Tibial nerve (tissue), 4 donors: ENCODE data around the gene KIAA0753. TPM values are rescaled to one million over a fixed set of nuclear protein-coding genes. Genes with fewer than 3 reads are reported as not detected.

ENCODE experiments used
- DNase-seq, 2 donors: peaks; one replicate each; pipeline ENCODE4 v3.0.0-alpha.2; 2019; ENCODE audit warnings: low spot score in 2 of 2
- H3K27ac ChIP-seq, 4 donors: fragments of 200-600 bp; sonication (generic) in 3 of 4; one replicate each; pipeline ENCODE4 v1.5.1; 2017 to 2019; ENCODE audit warnings: mild to moderate bottlenecking in 1 of 4
- H3K27me3 ChIP-seq, 2 donors: fragments of 200-600 bp; sonication (generic) in 1 of 2; one replicate each; pipeline versions ENCODE4 v1.5.1 to v1.6.0; 2017 to 2019
- H3K36me3 ChIP-seq, 3 donors: fragments of 200-600 bp; sonication (generic); one replicate each; pipeline ENCODE4 v1.5.1; 2018 to 2019
- H3K4me1 ChIP-seq, 4 donors: fragments of 200-600 bp; sonication (generic) in 3 of 4; one replicate each; pipeline ENCODE4 v1.5.1; 2017 to 2019
- H3K4me3 ChIP-seq, 4 donors: fragments of 200-600 bp; sonication (generic) in 3 of 4; one replicate each; pipeline ENCODE4 v1.5.1; 2017 to 2019; ENCODE audit warnings: mild to moderate bottlenecking in 1 of 4, moderate library complexity in 1 of 4
- H3K9me3 ChIP-seq, 4 donors: fragments of 200-600 bp; sonication (generic) in 3 of 4; one replicate each; pipeline ENCODE4 v1.5.1; 2017 to 2019
- CTCF ChIP-seq, 5 experiments: fragments of 200-600 bp in 3 of 5; fragments of 450-650 bp in 2 of 5; sonication (generic) in 3 of 5; IDR thresholded peaks; one replicate each; pipeline ENCODE4 v1.5.1; 2016 to 2019; ENCODE audit warnings: antibody characterized with exemption in 5 of 5, mild to moderate bottlenecking in 3 of 5, moderate library complexity in 2 of 5
- EP300 ChIP-seq, 2 donors: sonication (generic); formaldehyde crosslinking; IDR thresholded peaks; one replicate each; pipeline ENCODE4 v1.6.1; 2017; ENCODE audit warnings: antibody characterized with exemption in 2 of 2, mild to moderate bottlenecking in 1 of 2
- POLR2A ChIP-seq, 2 donors: fragments of 450-650 bp; IDR thresholded peaks; one replicate each; pipeline ENCODE4 v1.6.1; 2017; ENCODE audit warnings: antibody characterized with exemption in 2 of 2, mild to moderate bottlenecking in 2 of 2, moderate library complexity in 2 of 2
- whole genome bisulfite sequencing, 2 donors: methylation state at CpG; one replicate each; pipeline ENCODE4 v1.1.5; 2018; 5-methylcytosine and 5-hydroxymethylcytosine counted together
- total RNA-seq, 4 donors: library from RNA; depleted of rRNA; stranded (reverse); fragments of >200 nt; gene quantifications; one replicate each; pipeline ENCODE4 v1.1.0, GENCODE V29; 2016

KIAA0753 gene
- total RNA-seq, 4 donors from 2014 or later: 14.1 to 24.0 (median 16.9) TPM

GRCh38 chr17:6679241-6679640 lies 38.7 kb upstream of the KIAA0753 start:
- Histone ChIP-seq H3K36me3 (no peaks in the 10 kb centered on the region), H3K4me1 (no peaks in the 10 kb centered on the region), H3K9me3 (no peaks in the 10 kb centered on the region), H3K27me3 (peaks cover 0 to 22% of the 10 kb centered on the region in 2 donors), H3K4me3 (no peak overlapping the region), H3K27ac (no peak overlapping the region)
- WGBS, 2 donors: 75 to 76% methylated on average over 6 of the region's 6 CpGs
- DNase-seq: no peak
- TF ChIP-seq EP300 (IDR thresholded peaks at IDR 0.05) (no peak), CTCF (IDR thresholded peaks at IDR 0.05) (no peak), POLR2A (IDR thresholded peaks at IDR 0.05) (no peak)

GRCh38 chr17:6677946-6678345 lies 37.4 kb upstream of the KIAA0753 start:
- WGBS, 2 donors: 71 to 74% methylated on average over 7 of the region's 7 CpGs
- no peak for DNase-seq
- no peak for TF ChIP-seq POLR2A (IDR thresholded peaks at IDR 0.05)
- no peak for TF ChIP-seq EP300 (IDR thresholded peaks at IDR 0.05)
- TF ChIP-seq CTCF (IDR thresholded peaks at IDR 0.05): no peak
- H3K4me1 ChIP-seq: no peaks in the 10 kb centered on the region
- no peaks in the 10 kb centered on the region for H3K36me3 ChIP-seq
- H3K4me3 ChIP-seq: no peak overlapping the region
- H3K27ac ChIP-seq: no peak overlapping the region
- no peaks in the 10 kb centered on the region for H3K9me3 ChIP-seq
- H3K27me3 ChIP-seq: peaks cover 0 to 22% of the 10 kb centered on the region in 2 donors

DNA sequence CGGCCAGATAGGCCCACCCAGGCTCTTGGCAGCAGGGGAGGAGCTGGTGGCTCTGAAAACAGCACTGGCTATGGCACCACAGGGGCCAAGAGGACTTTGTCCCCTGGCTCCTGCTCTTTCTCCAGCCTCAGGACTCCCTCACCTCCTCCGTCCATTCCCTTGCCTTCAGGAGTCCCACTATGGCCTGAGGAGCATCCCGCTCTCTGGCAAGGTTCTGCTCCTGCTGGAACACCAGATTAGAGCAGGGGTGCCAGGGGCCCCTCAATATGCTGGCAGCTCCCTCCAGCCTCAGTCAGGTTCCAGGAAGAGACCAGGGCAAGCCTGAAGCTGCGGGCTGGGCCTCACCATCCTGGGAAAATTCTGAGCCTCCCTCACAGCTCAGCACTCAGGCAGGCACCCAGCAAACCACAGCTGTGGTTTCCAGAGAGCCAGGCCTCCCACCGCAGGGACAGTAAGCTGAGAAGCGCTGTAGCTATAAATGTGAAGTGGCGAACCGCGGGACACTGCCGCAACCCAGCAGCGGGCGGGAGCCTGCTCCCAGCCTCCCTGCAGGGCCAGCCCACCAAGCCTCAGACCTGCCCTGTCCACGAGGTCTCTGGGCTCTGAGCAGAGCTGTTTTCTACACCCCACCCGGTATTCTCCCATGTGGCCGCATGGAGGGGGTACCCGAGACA lies 36.8 kb upstream of the KIAA0753 start:
- no peak for TF ChIP-seq POLR2A (IDR thresholded peaks at IDR 0.05)
- TF ChIP-seq CTCF (IDR thresholded peaks at IDR 0.05): no peak
- no peak for TF ChIP-seq EP300 (IDR thresholded peaks at IDR 0.05)
- no peak for DNase-seq
- no peaks in the 10 kb centered on the region for H3K4me1 ChIP-seq
- H3K27me3 ChIP-seq: peaks cover 0 to 22% of the 10 kb centered on the region in 2 donors
- no peaks in the 10 kb centered on the region for H3K36me3 ChIP-seq
- no peak overlapping the region for H3K27ac ChIP-seq
- WGBS, 2 donors: 46 to 60% methylated on average over 9 to 16 of the region's 16 CpGs
- no peaks in the 10 kb centered on the region for H3K9me3 ChIP-seq
- H3K4me3 ChIP-seq: no peak overlapping the region

DNA sequence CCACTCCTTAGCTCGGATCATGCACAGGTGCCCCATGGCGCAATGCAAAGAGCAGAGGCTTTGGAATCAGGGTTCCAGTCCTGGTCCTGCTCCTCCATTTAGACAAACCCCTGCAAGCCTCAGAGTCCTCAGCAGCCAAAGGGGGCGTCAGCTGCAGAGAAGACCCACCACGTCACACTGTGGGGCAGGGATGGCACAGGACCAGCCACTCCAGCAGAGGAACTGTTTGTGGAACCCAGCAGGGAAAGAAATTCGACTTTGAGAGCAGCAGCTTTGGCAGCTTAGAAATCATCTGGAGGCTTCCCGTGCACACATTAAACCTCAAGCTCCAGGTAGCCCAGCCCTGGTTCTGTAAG lies 36.3 kb upstream of the KIAA0753 start:
- no peaks in the 10 kb centered on the region for H3K9me3 ChIP-seq
- no peak for TF ChIP-seq CTCF (IDR thresholded peaks at IDR 0.05)
- TF ChIP-seq POLR2A (IDR thresholded peaks at IDR 0.05): no peak
- TF ChIP-seq EP300 (IDR thresholded peaks at IDR 0.05): no peak
- no peaks in the 10 kb centered on the region for H3K4me1 ChIP-seq
- no peak overlapping the region for H3K27ac ChIP-seq
- H3K4me3 ChIP-seq: no peak overlapping the region
- no peak for DNase-seq
- WGBS, 2 donors: 70 to 80% methylated on average over 6 of the region's 6 CpGs
- no peaks in the 10 kb centered on the region for H3K36me3 ChIP-seq
- H3K27me3 ChIP-seq: peaks cover 0 to 22% of the 10 kb centered on the region in 2 donors

- no peak for TF ChIP-seq EP300 (IDR thresholded peaks at IDR 0.05)
- no peak for TF ChIP-seq CTCF (IDR thresholded peaks at IDR 0.05)
- no peak for TF ChIP-seq POLR2A (IDR thresholded peaks at IDR 0.05)
- no peaks in the 10 kb centered on the region for H3K36me3 ChIP-seq
- peaks cover 0 to 22% of the 10 kb centered on the region in 2 donors for H3K27me3 ChIP-seq
- 78 to 80% methylated on average over 11 of the region's 11 CpGs for WGBS, 2 donors
- no peaks in the 10 kb centered on the region for H3K9me3 ChIP-seq
- DNase-seq: no peak
- no peak overlapping the region for H3K4me3 ChIP-seq
- no peaks in the 10 kb centered on the region for H3K4me1 ChIP-seq
- H3K27ac ChIP-seq: no peak overlapping the region
These were observed 34.8 kb upstream of the KIAA0753 start for GRCh38 chr17:6675201-6675825.
